ENCODE data around the gene F8.
"Not testable (repeated sequence)": the region's sequence is repeated elsewhere in the genome, so short reads cannot be mapped to it uniquely, and the experiment has no call there.

Gene F8

DNA sequence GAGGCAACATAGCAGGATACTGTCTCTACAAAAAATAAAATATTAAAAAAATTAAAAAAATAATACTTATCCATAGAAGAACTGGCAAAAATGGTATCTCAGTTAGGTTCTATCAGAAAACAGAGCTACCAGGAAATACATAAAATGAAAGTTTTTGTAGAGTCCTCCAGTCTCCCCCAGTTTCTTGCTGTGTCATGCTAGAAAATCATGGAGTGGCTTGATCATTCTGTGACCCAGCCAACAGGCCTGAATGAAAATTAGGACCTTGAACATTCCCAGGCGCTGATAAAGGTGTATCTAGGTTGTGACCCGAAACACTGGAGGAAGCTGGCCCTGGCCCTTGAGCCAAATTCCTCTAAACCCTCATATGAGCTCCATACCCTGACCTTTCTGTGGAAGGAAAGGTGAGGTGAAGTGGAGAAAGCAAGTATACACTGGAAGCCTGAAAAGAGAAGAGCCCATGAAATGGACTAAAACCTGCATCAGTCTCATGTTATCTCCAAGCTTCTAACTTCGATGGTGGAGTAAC lies 188.7 kb downstream of the F8 start:
- no peak overlapping the region for H3K4me3 ChIP-seq (ENCODE audit: low read depth, low read length)
- TF ChIP-seq, protein P1, sequence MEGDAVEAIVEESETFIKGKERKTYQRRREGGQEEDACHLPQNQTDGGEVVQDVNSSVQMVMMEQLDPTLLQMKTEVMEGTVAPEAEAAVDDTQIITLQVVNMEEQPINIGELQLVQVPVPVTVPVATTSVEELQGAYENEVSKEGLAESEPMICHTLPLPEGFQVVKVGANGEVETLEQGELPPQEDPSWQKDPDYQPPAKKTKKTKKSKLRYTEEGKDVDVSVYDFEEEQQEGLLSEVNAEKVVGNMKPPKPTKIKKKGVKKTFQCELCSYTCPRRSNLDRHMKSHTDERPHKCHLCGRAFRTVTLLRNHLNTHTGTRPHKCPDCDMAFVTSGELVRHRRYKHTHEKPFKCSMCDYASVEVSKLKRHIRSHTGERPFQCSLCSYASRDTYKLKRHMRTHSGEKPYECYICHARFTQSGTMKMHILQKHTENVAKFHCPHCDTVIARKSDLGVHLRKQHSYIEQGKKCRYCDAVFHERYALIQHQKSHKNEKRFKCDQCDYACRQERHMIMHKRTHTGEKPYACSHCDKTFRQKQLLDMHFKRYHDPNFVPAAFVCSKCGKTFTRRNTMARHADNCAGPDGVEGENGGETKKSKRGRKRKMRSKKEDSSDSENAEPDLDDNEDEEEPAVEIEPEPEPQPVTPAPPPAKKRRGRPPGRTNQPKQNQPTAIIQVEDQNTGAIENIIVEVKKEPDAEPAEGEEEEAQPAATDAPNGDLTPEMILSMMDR (IDR thresholded peaks at IDR 0.05; ENCODE audit: control insufficient read depth, extremely low read depth, insufficient read depth), result no peak
- no peak for DNase-seq (ENCODE audit: low read depth)

DNA sequence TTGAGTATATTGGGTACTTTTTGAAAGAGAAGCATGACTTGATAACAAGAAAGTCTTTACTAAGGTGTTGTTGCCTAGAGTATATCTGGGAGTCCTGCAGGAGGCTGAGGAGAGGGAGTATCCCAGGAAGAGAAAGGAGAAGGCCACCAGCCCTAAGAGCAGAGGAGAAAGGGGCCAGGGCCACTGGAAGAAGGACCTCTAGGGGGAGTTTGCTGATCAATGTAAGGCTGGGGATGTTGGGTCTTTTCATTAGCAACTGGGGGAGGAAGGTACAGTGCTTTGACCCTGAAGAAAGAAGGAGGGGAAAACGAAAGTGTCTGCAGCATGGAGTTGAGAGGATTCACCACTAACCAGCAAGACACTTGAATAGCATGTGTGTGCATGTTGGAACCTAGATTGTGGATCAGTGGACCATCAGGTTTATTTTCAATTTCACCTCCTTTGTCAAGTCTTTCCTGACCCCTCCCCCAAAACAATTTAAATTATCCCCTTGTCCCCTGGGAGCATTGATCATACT lies 192.5 kb downstream of the F8 start:
- TF ChIP-seq, protein P1 (IDR thresholded peaks at IDR 0.05; ENCODE audit: control insufficient read depth, extremely low read depth, insufficient read depth), result no peak
- no peak for DNase-seq (ENCODE audit: low read depth)
- no peak overlapping the region for H3K4me3 ChIP-seq (ENCODE audit: low read depth, low read length)

DNA sequence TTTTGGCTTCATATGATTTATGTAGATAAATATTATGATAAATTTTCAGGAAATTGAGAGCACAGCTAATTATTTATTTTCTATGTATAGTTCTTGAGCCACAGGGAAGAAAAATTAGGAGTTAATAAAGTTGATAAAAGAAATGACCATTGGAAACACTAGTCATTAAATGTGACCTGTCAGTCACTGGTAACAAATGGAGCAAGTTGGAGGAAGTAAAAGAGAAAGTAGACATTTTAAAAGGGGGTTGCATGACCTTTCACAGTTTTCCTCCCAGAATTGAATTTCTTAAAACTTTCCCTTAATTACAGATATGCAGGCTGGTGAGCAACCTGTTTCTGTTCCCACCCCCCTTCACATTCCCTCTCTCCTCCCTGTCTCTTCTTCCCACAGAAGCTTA lies 193.4 kb downstream of the F8 start:
- TF ChIP-seq, protein P1 (IDR thresholded peaks at IDR 0.05; ENCODE audit: control insufficient read depth, extremely low read depth, insufficient read depth), result no peak
- DNase-seq (ENCODE audit: low read depth), result no peak
- no peak overlapping the region for H3K4me3 ChIP-seq (ENCODE audit: low read depth, low read length)

DNA sequence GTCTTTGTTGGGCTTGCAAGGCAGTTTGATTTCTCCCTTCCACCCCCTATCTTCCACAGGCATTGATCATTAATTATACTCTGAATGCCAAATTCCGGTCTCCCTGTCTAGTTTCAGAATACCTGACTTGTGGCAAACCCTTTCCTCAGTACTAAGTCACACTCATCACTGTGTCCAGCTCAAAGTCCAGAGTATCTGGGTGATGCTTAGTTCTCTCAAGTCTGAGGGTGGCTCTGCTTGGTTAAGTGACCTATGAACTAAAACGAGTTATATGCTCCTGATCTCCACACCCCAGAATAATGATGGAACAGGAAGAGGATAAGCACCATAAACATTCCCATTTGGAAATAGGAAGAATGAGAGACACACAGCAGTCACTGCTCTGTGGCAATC lies 194.5 kb downstream of the F8 start:
- TF ChIP-seq, protein P1 (IDR thresholded peaks at IDR 0.05; ENCODE audit: control insufficient read depth, extremely low read depth, insufficient read depth), result no peak
- no peak overlapping the region for H3K4me3 ChIP-seq (ENCODE audit: low read depth, low read length)
- no peak for DNase-seq (ENCODE audit: low read depth)

DNA sequence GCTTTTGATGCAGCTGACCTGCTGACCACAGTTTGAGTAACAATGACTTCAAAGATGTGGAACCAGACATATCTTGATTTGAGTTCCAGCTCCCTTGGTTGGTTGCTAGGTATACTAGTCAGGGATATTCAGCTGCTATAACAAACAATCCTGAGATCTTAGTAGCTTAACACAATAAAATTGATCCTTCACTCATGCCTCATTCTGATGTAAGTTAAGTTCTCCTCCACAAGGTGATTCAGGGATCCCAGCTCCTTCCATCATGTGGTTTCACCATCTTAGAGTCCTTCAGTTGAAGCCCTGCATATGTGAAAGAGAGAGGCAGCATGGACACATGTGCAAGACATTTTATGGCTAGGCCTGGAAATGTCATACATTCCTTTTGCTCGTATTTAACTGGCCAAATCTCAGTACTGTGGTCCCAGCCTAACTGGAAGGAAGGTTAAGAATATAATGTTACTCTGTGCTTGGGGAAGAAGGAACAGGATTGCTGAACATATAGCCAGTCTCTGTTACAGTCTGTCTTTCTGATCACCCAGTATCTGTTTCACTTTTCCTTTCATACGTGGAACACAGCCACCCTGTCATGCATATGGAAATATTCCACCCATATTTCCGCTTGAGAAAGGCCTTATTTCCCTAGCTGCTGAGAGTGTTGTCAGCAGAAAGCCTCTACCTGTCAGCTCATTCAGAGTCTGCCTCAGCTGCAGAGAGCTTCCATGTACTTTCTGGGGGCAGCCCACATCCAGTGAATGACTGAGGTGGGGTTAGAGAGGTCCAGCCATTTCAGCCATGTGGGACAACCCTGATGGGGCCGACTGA lies 195.1 kb downstream of the F8 start:
- no peak overlapping the region for H3K4me3 ChIP-seq (ENCODE audit: low read depth, low read length)
- TF ChIP-seq, protein P1 (IDR thresholded peaks at IDR 0.05; ENCODE audit: control insufficient read depth, extremely low read depth, insufficient read depth), result no peak

DNA sequence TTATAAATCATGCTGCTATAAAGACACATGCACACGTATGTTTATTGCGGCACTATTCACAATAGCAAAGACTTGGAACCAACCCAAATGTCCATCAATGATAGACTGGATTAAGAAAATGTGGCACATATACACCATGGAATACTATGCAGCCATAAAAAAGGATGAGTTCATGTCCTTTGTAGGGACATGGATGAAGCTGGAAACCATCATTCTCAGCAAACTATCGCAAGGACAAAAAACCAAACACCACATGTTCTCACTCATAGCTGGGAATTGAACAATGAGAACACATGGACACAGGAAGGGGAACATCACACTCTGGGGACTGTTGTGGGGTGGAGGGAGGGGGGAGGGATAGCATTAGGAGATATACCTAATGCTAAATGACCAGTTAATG lies 196.9 kb downstream of the F8 start:
- DNase-seq (ENCODE audit: low read depth), result not testable (repeated sequence)

More for the DNA sequence above, 195.1 kb downstream of the F8 start:
- DNase-seq (ENCODE audit: low read depth), result no peak

DNA sequence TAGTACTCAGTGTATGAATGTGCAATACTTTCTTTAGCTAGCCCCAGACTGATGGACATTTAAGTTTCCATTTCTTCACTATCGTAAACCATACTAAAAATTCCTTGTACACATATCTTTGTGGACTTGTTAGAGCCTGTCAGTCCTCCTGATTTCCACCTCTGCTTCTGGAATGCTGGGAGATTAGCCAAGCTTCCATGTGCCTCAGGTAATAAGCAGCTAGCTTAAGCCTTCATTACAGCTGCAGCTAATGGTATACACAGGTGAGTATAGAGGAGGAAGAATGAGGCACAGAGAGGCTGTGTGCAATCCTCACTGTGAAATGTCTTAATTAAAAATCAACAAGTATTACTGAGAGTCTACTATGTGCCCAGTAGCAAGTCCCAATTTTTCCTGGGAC lies 197.9 kb downstream of the F8 start:
- TF ChIP-seq, protein P1 (IDR thresholded peaks at IDR 0.05; ENCODE audit: control insufficient read depth, extremely low read depth, insufficient read depth), result no peak
- DNase-seq (ENCODE audit: low read depth), result no peak
- no peak overlapping the region for H3K4me3 ChIP-seq (ENCODE audit: low read depth, low read length)

More for the DNA sequence above, 196.9 kb downstream of the F8 start:
- H3K4me3 ChIP-seq (ENCODE audit: low read depth, low read length), result not testable (repeated sequence)

All from LNCaP clone FGC (cell line).